HCT116 (cell line): Measurements from ENCODE around the gene TAC3. TPM values are rescaled to one million over a fixed set of nuclear protein-coding genes. Genes with fewer than 3 reads are reported as not detected.

ENCODE experiments used
- ATAC-seq: fragments of 200-7000 bp; cut with Tn5 transposase; 2 replicates; pipeline ENCODE4 v1.9.1; 2020; ENCODE audit warnings: mild to moderate bottlenecking, moderate library complexity
- BruUV-seq: library from RNA; stranded (reverse); fragments of 400-500 nt; replicated peaks from 2 replicates; lab custom pipeline; 2021; lab: Mats Ljungman, UMichigan
- CTCF ChIA-PET: fragments of 300-600 bp; sonication (Branson Sonifier 250); formaldehyde crosslinking; loops from one replicate; lab custom pipeline; 2021; ENCODE audit warnings: antibody characterized with exemption; lab: Charles Lee
- POLR2A ChIA-PET: fragments of 300-600, 350-600 bp; sonication (Branson Sonifier 250); formaldehyde crosslinking; loops from one replicate; lab custom pipeline; 2021; ENCODE audit warnings: antibody characterized with exemption; lab: Charles Lee
- RAD21 ChIA-PET, 2 experiments: fragments of 300-600 bp; sonication (Branson Sonifier 250); formaldehyde crosslinking; loops; one replicate each; lab custom pipeline; 2023; ENCODE audit warnings: low total read pairs in 2 of 2; ENCODE audit not compliant: uncharacterized antibody in 2 of 2, unreplicated experiment in 2 of 2, low non-redundant PET in 1 of 2; lab: Charles Lee
- DNase-seq: peaks from one replicate; pipeline ENCODE4 v3.0.0-alpha.2; 2010; ENCODE audit warnings: low read depth, low spot score
- H2AFZ ChIP-seq: fragments of 200-600 bp; shearing (Covaris generic), sonication (generic); 2 replicates; pipeline ENCODE4 v1.6.1; 2017; ENCODE audit warnings: low read depth, mixed run types, mixed read lengths, antibody characterized with exemption, low read length; ENCODE audit not compliant: poor library complexity, severe bottlenecking
- H3K27ac ChIP-seq: 2 replicates; pipeline ENCODE4 v1.5.1; 2012; ENCODE audit warnings: low read depth, low read length
- H3K27me3 ChIP-seq: fragments of 200-600 bp; sonication (generic); 2 replicates; pipeline ENCODE4 v1.6.1; 2016; ENCODE audit warnings: mixed run types, low read length, mixed read lengths; ENCODE audit not compliant: insufficient read depth
- H3K36me3 ChIP-seq, 2 experiments: fragments of 200-500 bp in 1 of 2; fragments of 200-600 bp in 1 of 2; sonication (Bioruptor generic) in 1 of 2; sonication (generic) in 1 of 2; 2 replicates each; pipeline versions ENCODE4 v1.5.1 to v1.6.1; 2014 to 2016; ENCODE audit warnings: low read length in 2 of 2, inconsistent platforms in 1 of 2, mixed read lengths in 1 of 2, mixed run types in 1 of 2; ENCODE audit not compliant: insufficient read depth in 2 of 2, control insufficient read depth in 1 of 2
- H3K4me1 ChIP-seq, 2 experiments: fragments of 200-600 bp in 1 of 2; sonication (generic) in 1 of 2; 2 replicates each; pipeline versions ENCODE4 v1.5.1 to v1.6.1; 2012 to 2017; ENCODE audit warnings: low read length in 2 of 2, inconsistent platforms in 1 of 2, mild to moderate bottlenecking in 1 of 2, mixed read lengths in 1 of 2, mixed run types in 1 of 2, moderate library complexity in 1 of 2; ENCODE audit not compliant: insufficient read depth in 2 of 2, control insufficient read depth in 1 of 2
- H3K4me2 ChIP-seq: fragments of 200-600 bp; sonication (generic); 2 replicates; pipeline ENCODE4 v1.6.1; 2017; ENCODE audit warnings: mixed run types, low read length, mixed read lengths
- H3K4me3 ChIP-seq, 2 experiments: fragments of 200-600 bp in 1 of 2; sonication (generic) in 1 of 2; replicated peaks in 1 of 2; 2 replicates each; pipeline ENCODE4 v1.5.1; 2011 to 2016; ENCODE audit warnings: low read length in 2 of 2, control low read depth in 1 of 2, low read depth in 1 of 2, mild to moderate bottlenecking in 1 of 2, mixed read lengths in 1 of 2, mixed run types in 1 of 2
- H3K79me2 ChIP-seq: fragments of 200-600 bp; sonication (generic); 2 replicates; pipeline ENCODE4 v1.6.1; 2017; ENCODE audit warnings: mild to moderate bottlenecking, mixed run types, low read length, moderate library complexity, mixed read lengths; ENCODE audit not compliant: insufficient read depth
- H3K9ac ChIP-seq: fragments of 200-600 bp; sonication (generic); 2 replicates; pipeline ENCODE4 v1.6.1; 2016; ENCODE audit warnings: low read length, mixed read lengths
- H3K9me2 ChIP-seq: fragments of 200-600 bp; sonication (generic), shearing (Covaris generic); 2 replicates; pipeline ENCODE4 v1.6.1; 2017; ENCODE audit warnings: mixed run types, mild to moderate bottlenecking, moderate library complexity; ENCODE audit not compliant: insufficient read depth
- H3K9me3 ChIP-seq, 2 experiments: fragments of 200-500 bp in 1 of 2; fragments of 200-600 bp in 1 of 2; sonication (Bioruptor generic) in 1 of 2; sonication (generic) in 1 of 2; 2 replicates each; pipeline ENCODE4 v1.6.1; 2014 to 2017; ENCODE audit warnings: low read length in 2 of 2, mixed read lengths in 2 of 2, inconsistent platforms in 1 of 2, low read depth in 1 of 2, mild to moderate bottlenecking in 1 of 2, mixed run types in 1 of 2, moderate library complexity in 1 of 2; ENCODE audit not compliant: control insufficient read depth in 1 of 2, insufficient read depth in 1 of 2
- H4K20me1 ChIP-seq: fragments of 200-600 bp; sonication (generic), shearing (Covaris generic); 2 replicates; pipeline ENCODE4 v1.6.1; 2017; ENCODE audit warnings: mixed run types, mild to moderate bottlenecking, moderate library complexity; ENCODE audit not compliant: insufficient read depth
- CEBPB ChIP-seq: IDR thresholded peaks from 2 replicates; pipeline ENCODE4 v1.6.1; 2012; ENCODE audit warnings: low read depth
- EGR1 ChIP-seq: IDR thresholded peaks from 2 replicates; pipeline ENCODE4 v1.6.1; 2012; ENCODE audit warnings: low read depth
- ELF1 ChIP-seq: IDR thresholded peaks from 2 replicates; pipeline ENCODE4 v1.6.1; 2012; ENCODE audit warnings: low read depth, borderline replicate concordance
- EZH2phosphoT487 ChIP-seq: fragments of 200-600 bp; IDR thresholded peaks from 2 replicates; pipeline ENCODE4 v1.6.1; 2018; ENCODE audit warnings: antibody characterized with exemption, borderline replicate concordance
- FOSL1 ChIP-seq: IDR thresholded peaks from 2 replicates; pipeline ENCODE4 v1.6.1; 2012; ENCODE audit warnings: low read depth
- JUND ChIP-seq: IDR thresholded peaks from 2 replicates; pipeline ENCODE4 v1.6.1; 2012
- POLR2A ChIP-seq: IDR thresholded peaks from 2 replicates; pipeline ENCODE4 v1.7.0; 2011; ENCODE audit warnings: borderline replicate concordance; ENCODE audit not compliant: insufficient read depth, insufficient read length; ENCODE audit errors: extremely low read depth
- POLR2AphosphoS5 ChIP-seq: IDR thresholded peaks from 2 replicates; pipeline ENCODE4 v1.6.1; 2011; ENCODE audit warnings: mild to moderate bottlenecking, low read depth, low read length, moderate library complexity
- RAD21 ChIP-seq: IDR thresholded peaks from 2 replicates; pipeline ENCODE4 v1.6.1; 2012; ENCODE audit warnings: low read depth, mild to moderate bottlenecking
- SIN3A ChIP-seq: IDR thresholded peaks from 2 replicates; pipeline ENCODE4 v1.6.1; 2012; ENCODE audit warnings: low read depth
- SP1 ChIP-seq: IDR thresholded peaks from 2 replicates; pipeline ENCODE4 v1.6.1; 2012; ENCODE audit warnings: low read depth
- TCF7L2 ChIP-seq: IDR thresholded peaks from 2 replicates; pipeline ENCODE4 v1.7.0; 2011; ENCODE audit warnings: borderline replicate concordance, inconsistent platforms; ENCODE audit not compliant: insufficient read depth, insufficient read length; ENCODE audit errors: extremely low read depth
- ZNF274 ChIP-seq: fragments of 200-500 bp; sonication (Bioruptor generic); IDR thresholded peaks from 2 replicates; pipeline ENCODE4 v1.6.1; 2014; ENCODE audit warnings: mild to moderate bottlenecking, low read depth, low read length, inconsistent platforms
- intact Hi-C: fragments of 100-400 bp; cut with micrococcal nuclease; formaldehyde crosslinking; loops from 2 replicates; pipeline ENCODE4 v1.10.0; 2022
- total RNA-seq: library from RNA; stranded (reverse); gene quantifications from one replicate; pipeline ENCODE4 v1.2.1, GENCODE V29; 2021; ENCODE audit not compliant: unreplicated experiment
- TF ChIP-seq, protein P1 (sequence below), 3 experiments: fragments of 200-600 bp in 1 of 3; sonication (generic) in 1 of 3; IDR thresholded peaks in 2 of 3; conservative IDR thresholded peaks in 1 of 3; 2 replicates each; pipeline ENCODE4 v1.5.1; 2012 to 2017; ENCODE audit warnings: low read depth in 2 of 3, low read length in 2 of 3, antibody characterized with exemption in 1 of 3, borderline replicate concordance in 1 of 3, control low read depth in 1 of 3, mild to moderate bottlenecking in 1 of 3, mixed read lengths in 1 of 3, mixed run types in 1 of 3, moderate library complexity in 1 of 3; ENCODE audit not compliant: insufficient read depth in 1 of 3
- TF ChIP-seq, protein P2 (sequence below): IDR thresholded peaks from 2 replicates; pipeline ENCODE4 v1.6.1; 2012

Gene TAC3
- total RNA-seq, 1 experiment from 2014 or later = not detected

GRCh38 chr12:56999456-56999855 lies 16.9 kb downstream of the TAC3 start:
- no TSS peak for BruUV-seq
- Histone ChIP-seq H3K9me2 (no peaks in the 10 kb centered on the region), H3K4me1 (peaks cover 0 to 6% of the 10 kb centered on the region in 2 experiments; a peak in 3 of 4 replicates), H3K27ac (no peak overlapping the region), H4K20me1 (no peaks in the 10 kb centered on the region), H3K4me2 (no peak overlapping the region), H3K27me3 (no peaks in the 10 kb centered on the region), H3K36me3 (peaks cover 21 to 31% of the 10 kb centered on the region in 2 experiments), H3K9ac (no peak overlapping the region), H3K9me3 (no peaks in the 10 kb centered on the region), H3K79me2 (peaks cover 38% of the 10 kb centered on the region), H3K4me3 (no peak overlapping the region), H2AFZ (no peak overlapping the region)
- CTCF ChIA-PET = no interaction called here
- RAD21 ChIA-PET = no interaction called here
- intact Hi-C loops = no loop called here
- POLR2A ChIA-PET = no interaction called here
- no peak for TF ChIP-seq EZH2phosphoT487
- TF ChIP-seq SP1 = no peak
- no peak for TF ChIP-seq FOSL1
- no peak for TF ChIP-seq ZNF274
- TF ChIP-seq SIN3A = no peak
- no peak for TF ChIP-seq TCF7L2
- TF ChIP-seq, protein P1, sequence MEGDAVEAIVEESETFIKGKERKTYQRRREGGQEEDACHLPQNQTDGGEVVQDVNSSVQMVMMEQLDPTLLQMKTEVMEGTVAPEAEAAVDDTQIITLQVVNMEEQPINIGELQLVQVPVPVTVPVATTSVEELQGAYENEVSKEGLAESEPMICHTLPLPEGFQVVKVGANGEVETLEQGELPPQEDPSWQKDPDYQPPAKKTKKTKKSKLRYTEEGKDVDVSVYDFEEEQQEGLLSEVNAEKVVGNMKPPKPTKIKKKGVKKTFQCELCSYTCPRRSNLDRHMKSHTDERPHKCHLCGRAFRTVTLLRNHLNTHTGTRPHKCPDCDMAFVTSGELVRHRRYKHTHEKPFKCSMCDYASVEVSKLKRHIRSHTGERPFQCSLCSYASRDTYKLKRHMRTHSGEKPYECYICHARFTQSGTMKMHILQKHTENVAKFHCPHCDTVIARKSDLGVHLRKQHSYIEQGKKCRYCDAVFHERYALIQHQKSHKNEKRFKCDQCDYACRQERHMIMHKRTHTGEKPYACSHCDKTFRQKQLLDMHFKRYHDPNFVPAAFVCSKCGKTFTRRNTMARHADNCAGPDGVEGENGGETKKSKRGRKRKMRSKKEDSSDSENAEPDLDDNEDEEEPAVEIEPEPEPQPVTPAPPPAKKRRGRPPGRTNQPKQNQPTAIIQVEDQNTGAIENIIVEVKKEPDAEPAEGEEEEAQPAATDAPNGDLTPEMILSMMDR (IDR thresholded peaks at IDR 0.05 in 2 of 3, conservative IDR thresholded peaks at IDR 0.05 in 1 of 3; ENCODE audit: borderline replicate concordance in 1 of 3, insufficient read depth in 1 of 3, low read depth in 2 of 3, low read length in 2 of 3) = no peak
- TF ChIP-seq POLR2A = no peak
- no peak for TF ChIP-seq RAD21
- TF ChIP-seq EGR1 = no peak
- TF ChIP-seq, protein P2, sequence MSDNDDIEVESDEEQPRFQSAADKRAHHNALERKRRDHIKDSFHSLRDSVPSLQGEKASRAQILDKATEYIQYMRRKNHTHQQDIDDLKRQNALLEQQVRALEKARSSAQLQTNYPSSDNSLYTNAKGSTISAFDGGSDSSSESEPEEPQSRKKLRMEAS = no peak
- TF ChIP-seq JUND = no peak
- no peak for TF ChIP-seq POLR2AphosphoS5
- TF ChIP-seq CEBPB = no peak
- TF ChIP-seq ELF1 = no peak
- no peak for ATAC-seq
- DNase-seq = no peak
